GM18867 (cell line): ENCODE measurements around the gene SGIP1.

Experiments
- ATAC-seq: cut with Tn5 transposase; IDR thresholded peaks from one replicate; pipeline ENCODE4 v1.9.1; 2021; ENCODE audit warnings: mild to moderate bottlenecking, moderate library complexity; ENCODE audit not compliant: unreplicated experiment

The SGIP1 gene

DNA sequence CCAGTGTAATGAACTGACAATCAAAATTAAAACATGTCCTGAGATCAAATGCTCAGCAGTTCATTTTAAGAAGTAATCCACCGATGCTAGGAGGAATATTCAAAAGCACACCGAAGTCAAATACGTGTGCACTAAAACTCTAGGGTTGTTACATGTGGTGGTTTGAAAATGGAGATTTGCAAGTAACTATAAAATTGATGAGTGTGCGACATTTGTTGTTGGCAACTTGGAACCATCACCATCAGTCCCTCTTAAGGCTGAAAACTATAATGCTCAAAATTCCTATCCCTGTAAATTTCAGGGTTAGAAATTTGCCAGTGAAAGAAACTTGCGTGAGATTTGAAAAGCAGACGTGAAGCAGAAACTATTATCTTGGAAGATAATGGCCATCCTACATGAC lies 13.3 kb upstream of the SGIP1 start:
- ATAC-seq: no peak

- ATAC-seq: no peak
Measured at GRCh38 chr1:66521721-66522365, 12.1 kb upstream of the SGIP1 start.

DNA sequence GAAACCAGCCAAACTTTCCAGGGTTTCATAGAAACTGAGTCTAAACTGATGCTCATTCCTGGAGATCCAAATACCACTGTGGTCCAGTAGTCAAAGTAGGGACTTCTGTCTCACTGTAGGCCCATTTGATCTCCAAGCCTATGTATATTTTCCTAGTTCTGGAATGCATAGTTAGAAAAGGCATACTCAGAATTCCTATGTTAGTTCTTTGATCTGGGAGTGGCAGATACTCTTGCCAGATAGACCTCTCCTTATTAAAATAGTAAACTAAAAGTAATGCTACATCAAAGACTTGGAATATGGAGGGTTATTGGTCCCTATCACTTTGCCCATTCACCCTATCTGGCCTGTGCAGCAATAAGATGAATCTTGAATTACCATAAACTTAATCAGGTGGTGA lies 10.4 kb upstream of the SGIP1 start:
- ATAC-seq: no peak

GRCh38 chr1:66525086-66525485 lies 8.9 kb upstream of the SGIP1 start:
- ATAC-seq: no peak

DNA sequence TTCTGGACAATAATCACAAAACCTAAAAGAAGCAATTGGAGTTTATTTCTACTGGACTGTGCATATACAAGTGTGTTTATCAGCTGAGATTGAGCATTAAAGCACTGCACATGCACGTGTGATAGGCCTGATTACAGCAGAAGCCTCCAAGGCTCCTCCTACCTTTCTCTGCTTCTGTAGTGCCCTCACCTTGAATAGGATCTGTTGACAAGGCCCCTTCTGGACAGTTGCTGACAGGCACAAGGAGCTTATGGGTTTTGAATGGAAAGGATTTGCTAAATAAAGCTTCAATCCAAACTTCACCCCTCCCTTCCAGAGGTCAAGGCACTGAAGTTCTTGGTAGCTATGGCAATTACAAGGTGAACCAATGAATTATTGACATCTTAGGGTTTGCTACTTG lies 7.9 kb upstream of the SGIP1 start:
- ATAC-seq: no peak

- no peak for ATAC-seq
Measured at GRCh38 chr1:66526991-66527390, 7.0 kb upstream of the SGIP1 start.

DNA sequence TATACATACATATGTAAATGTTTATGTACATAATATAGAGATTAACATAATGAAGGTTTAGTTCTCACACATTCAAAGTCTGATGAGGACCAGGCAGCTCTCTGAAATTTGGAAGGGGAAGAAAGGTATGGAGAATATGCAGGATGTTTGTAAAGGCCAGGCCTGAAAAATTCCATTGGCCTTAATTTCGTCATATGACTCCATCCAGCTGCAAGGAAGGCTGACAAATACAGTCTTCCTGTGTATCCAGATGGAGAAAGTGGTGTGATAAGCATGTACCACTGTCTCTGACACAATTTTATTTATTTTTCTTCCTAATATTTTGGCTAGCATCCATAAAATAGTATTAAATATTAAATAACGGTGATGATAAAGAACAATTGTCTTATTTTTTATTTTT lies 6.3 kb upstream of the SGIP1 start:
- no peak for ATAC-seq

GRCh38 chr1:66528580-66528979 lies 5.4 kb upstream of the SGIP1 start:
- ATAC-seq: no peak

- no peak for ATAC-seq
Measured at GRCh38 chr1:66532214-66532613, 1.7 kb upstream of the SGIP1 start.

- no peak for ATAC-seq
Measured at GRCh38 chr1:66532798-66533783, 862 bp upstream of the SGIP1 start.

DNA sequence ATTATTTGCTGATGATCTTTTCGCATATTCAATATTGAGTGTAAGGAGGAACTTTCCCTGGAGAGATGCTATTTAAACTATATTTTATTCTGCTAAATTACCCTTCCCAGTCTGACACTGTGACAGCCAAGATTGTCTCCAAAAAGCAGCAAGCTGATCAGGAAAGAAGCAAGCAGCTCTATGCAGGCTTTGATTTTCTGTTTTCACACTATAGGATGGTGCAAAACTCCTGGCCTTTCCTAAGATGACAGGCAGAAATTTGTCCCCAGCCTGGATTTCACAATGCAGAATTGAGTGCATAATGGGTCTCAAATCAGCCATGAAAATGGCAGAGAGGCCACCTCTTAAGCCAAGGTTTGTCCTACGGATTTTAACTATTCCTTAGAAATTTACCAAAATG lies 1.1 kb downstream of the SGIP1 start:
- ATAC-seq: no peak

DNA sequence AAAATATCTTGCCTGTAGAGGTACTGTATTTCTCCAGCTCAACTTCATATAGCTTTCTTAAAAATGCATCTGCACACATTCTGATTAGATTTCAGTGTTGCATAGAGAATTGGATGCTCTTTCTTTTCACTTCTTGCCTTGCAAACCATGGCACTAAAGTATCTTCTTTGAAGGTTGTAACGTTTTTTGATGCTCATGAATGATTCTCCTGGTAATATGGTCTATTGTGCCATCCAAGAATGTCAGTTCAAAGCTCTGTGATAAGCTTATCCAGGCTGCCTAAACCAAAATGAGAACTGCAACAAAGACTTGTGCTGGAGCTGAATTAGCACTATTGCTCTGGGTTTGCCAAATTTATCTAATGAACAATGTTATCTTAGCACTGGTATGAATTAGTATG lies 1.9 kb downstream of the SGIP1 start:
- ATAC-seq: no peak

GRCh38 chr1:66537718-66538117 lies 3.8 kb downstream of the SGIP1 start:
- no peak for ATAC-seq

DNA sequence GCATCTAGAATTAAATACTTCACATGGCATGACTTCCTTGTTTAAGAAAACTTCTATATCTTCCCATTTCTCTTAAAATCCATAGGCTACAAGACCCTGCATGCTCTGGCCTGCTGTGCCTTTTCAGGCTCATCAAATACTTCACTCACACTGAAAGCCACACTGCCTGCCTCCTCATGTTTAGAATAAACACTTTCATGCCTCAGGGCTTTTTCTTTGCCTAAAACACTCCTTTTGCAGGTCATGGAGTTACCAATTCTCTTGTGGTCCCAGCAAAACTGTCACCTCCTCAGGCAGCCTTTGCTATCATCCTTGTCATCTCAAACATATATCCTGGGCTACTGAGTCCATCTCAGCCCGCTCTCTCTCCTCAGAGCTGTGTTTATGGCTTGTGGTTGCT lies 5.5 kb downstream of the SGIP1 start:
- no peak for ATAC-seq

GRCh38 chr1:66540434-66541032 lies 6.6 kb downstream of the SGIP1 start:
- ATAC-seq: no peak

DNA sequence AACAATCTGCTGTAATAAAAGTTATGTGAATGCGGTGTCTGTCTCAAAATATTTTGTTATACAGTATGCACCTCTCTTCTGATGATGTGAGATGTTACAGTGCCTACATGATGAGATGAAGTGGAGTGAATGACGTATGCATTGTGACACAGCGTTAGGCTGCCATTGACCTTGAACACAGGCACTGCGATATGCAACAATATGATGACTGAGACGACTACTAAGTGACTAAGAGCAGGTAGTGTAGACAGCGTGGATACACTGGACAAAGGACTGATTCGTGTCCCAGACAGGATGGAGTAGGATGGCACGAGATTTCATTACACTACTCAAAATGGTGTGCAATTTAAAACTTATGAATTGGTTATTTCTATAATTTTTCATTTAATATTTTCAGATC lies 8.4 kb downstream of the SGIP1 start:
- no peak for ATAC-seq

GRCh38 chr1:66542811-66543767 lies 9.1 kb downstream of the SGIP1 start:
- no peak for ATAC-seq

GRCh38 chr1:66546047-66546810 lies 12.3 kb downstream of the SGIP1 start:
- ATAC-seq: no peak

GRCh38 chr1:66549017-66549416 lies 15.1 kb downstream of the SGIP1 start:
- ATAC-seq: no peak

DNA sequence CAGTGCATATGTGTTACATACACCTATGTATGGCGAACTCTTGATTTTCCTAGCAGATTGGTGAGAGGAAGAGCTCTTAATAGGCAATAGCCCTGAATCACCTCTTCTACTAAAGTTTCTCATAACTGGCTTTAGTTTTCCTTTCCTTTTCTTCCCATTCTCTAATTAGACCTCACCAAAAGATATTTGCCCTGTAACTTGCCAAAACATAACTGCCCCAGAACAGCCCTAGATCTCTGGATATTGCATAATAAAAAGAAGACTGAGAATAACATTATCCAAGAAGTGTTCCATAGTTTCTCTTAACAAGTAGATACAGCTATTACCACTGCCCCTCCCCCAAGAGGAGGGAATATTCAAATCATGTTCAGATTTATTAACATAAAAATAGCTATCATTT lies 16.3 kb downstream of the SGIP1 start:
- ATAC-seq: no peak
